SK-N-SH treated with all-trans-retinoic acid at 6 μM for 48 hours (cell line): ENCODE data around the gene SP2.

Source experiments
- CREB5 ChIP-seq: fragments of 250-450 bp; sonication (Bioruptor Pico); IDR thresholded peaks from 2 replicates; pipeline ENCODE4 v1.5.1; 2020; ENCODE audit warnings: low read depth, mild to moderate bottlenecking, moderate library complexity
- CSRNP3 ChIP-seq: fragments of 250-450 bp; sonication (Bioruptor Pico); IDR thresholded peaks from 2 replicates; pipeline ENCODE4 v1.5.1; 2021; ENCODE audit warnings: mild to moderate bottlenecking, moderate library complexity
- PATZ1 ChIP-seq: fragments of 250-450 bp; sonication (Bioruptor Pico); IDR thresholded peaks from 2 replicates; pipeline ENCODE4 v1.8.0; 2020; ENCODE audit warnings: mild to moderate bottlenecking, moderate library complexity, borderline replicate concordance
- POU6F1 ChIP-seq: fragments of 250-450 bp; sonication (Bioruptor Pico); IDR thresholded peaks from 2 replicates; pipeline ENCODE4 v1.8.0; 2021; ENCODE audit warnings: low read depth, mild to moderate bottlenecking, moderate library complexity, borderline replicate concordance
- RARB ChIP-seq: fragments of 250-450 bp; sonication (Bioruptor Pico); IDR thresholded peaks from 2 replicates; pipeline ENCODE4 v1.8.0; 2021; ENCODE audit warnings: mild to moderate bottlenecking, moderate library complexity
- TCF4 ChIP-seq: fragments of 250-450 bp; sonication (Bioruptor Pico); IDR thresholded peaks from 2 replicates; pipeline ENCODE4 v1.8.0; 2021; ENCODE audit warnings: mild to moderate bottlenecking, moderate library complexity, borderline replicate concordance
- ZFP3 ChIP-seq: fragments of 250-450 bp; sonication (Bioruptor Pico); IDR thresholded peaks from 2 replicates; pipeline ENCODE4 v1.5.0; 2020; ENCODE audit warnings: mild to moderate bottlenecking, moderate library complexity

DNA sequence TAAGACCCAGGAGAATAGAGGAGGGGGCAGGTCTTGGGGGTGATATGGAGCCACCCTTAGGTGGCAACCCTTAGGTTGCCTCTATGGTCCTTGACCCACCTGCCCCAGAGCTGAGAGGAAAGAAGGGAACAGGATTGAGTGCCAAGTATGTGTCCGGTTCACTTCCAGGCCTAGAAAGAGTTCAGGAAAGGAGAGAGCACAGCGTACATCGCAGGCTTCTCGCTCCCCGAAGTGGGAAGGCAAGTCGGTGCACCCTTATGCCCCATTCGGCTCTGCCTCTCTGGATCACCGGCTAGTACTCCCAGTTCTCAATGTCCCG, 45.7 kb upstream of the SP2 start:
- TF ChIP-seq CREB5 (CRISPR knock-in tag) (no peak), PATZ1 (no peak), TCF4 (no peak), ZFP3 (CRISPR knock-in tag) (no peak), POU6F1 (no peak), RARB (CRISPR knock-in tag) (no peak), CSRNP3 (CRISPR knock-in tag) (no peak)
